ENCODE measurements around the gene SPG11. TPM values are rescaled to one million over a fixed set of nuclear protein-coding genes. Genes with fewer than 3 reads are reported as not detected.

SPG11 gene
- total and polyA plus RNA-seq, 5 donors from 2014 or later = 21.6 to 71.5 (median 26.8) TPM

- H3K9me3 Mint-ChIP-seq = no peaks in the 10 kb centered on the region
- DNase-seq (no peak), ATAC-seq (ENCODE audit: low read depth in 2 of 2) (no peak)
- no peaks in the 10 kb centered on the region for H3K27me3 ChIP-seq (ENCODE audit: control insufficient read depth, insufficient read depth, low read length)
- H3K4me1 ChIP-seq (ENCODE audit: control insufficient read depth, insufficient read depth, low read length, poor library complexity, severe bottlenecking) = no peaks in the 10 kb centered on the region
- no peak overlapping the region for H3K27ac ChIP-seq (ENCODE audit: insufficient read depth, low read length, poor library complexity, severe bottlenecking)
- H3K4me3 ChIP-seq (ENCODE audit: low read depth, low read length) = no peak overlapping the region
- peaks cover 4% of the 10 kb centered on the region for H3K36me3 Mint-ChIP-seq
- H3K4me3 Mint-ChIP-seq = peak overlapping the region in 1 of 4 donors; percentile 46
- H3K9me3 ChIP-seq (ENCODE audit: control insufficient read depth in 2 of 2, low read length in 2 of 2) = no peaks in the 10 kb centered on the region
- H3K27me3 Mint-ChIP-seq = no peaks in the 10 kb centered on the region
- peak overlapping the region in 2 of 3 donors; percentile 52 to 83 for H3K27ac Mint-ChIP-seq
- H3K36me3 ChIP-seq (ENCODE audit: control insufficient read depth, insufficient read depth, low read length) = peaks cover 25% of the 10 kb centered on the region
- H3K4me1 Mint-ChIP-seq = peaks cover 8 to 30% (median 24%) of the 10 kb centered on the region in 4 donors
Measured at GRCh38 chr15:44529864-44530604, 133.4 kb downstream of the SPG11 start.

DNA sequence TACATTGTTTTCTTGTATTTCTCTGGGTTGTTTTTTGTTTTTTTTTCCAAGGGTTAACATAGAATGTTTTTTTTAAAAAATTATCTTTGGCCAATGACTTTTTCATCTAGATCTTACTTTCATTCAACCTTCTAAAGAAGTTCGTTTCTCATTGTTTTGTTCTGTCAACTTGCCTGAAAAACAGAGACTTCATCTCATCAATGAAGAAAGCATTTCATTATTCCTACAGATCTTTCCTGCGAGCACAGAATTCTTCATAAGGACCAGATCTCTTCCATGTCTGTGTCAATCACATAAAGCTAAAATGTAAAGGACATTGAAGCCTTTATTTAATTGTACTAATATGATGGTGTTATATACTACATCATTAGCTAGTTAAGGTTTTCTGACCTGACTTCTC, 136.2 kb downstream of the SPG11 start:
- Mint-ChIP-seq H3K36me3 (peaks cover 12% of the 10 kb centered on the region), H3K27me3 (no peaks in the 10 kb centered on the region), H3K4me3 (no peak overlapping the region), H3K4me1 (peaks cover 5 to 16% (median 11%) of the 10 kb centered on the region in 4 donors), H3K9me3 (no peaks in the 10 kb centered on the region), H3K27ac (peak overlapping the region in 1 of 3 donors; percentile 90)
- Histone ChIP-seq H3K4me3 (ENCODE audit: low read depth, low read length) (no peak overlapping the region), H3K27me3 (ENCODE audit: control insufficient read depth, insufficient read depth, low read length) (no peaks in the 10 kb centered on the region), H3K4me1 (ENCODE audit: control insufficient read depth, insufficient read depth, low read length, poor library complexity, severe bottlenecking) (no peaks in the 10 kb centered on the region), H3K27ac (ENCODE audit: insufficient read depth, low read length, poor library complexity, severe bottlenecking) (no peak overlapping the region), H3K9me3 (ENCODE audit: control insufficient read depth in 2 of 2, low read length in 2 of 2) (no peaks in the 10 kb centered on the region), H3K36me3 (ENCODE audit: control insufficient read depth, insufficient read depth, low read length) (peaks cover 45% of the 10 kb centered on the region)
- DNase-seq = no peak
- ATAC-seq (ENCODE audit: low read depth in 2 of 2) = no peak

GRCh38 chr15:44525018-44525417, 138.4 kb downstream of the SPG11 start:
- no peak overlapping the region for H3K4me3 Mint-ChIP-seq
- no peaks in the 10 kb centered on the region for H3K9me3 Mint-ChIP-seq
- no peaks in the 10 kb centered on the region for H3K4me1 ChIP-seq (ENCODE audit: control insufficient read depth, insufficient read depth, low read length, poor library complexity, severe bottlenecking)
- ATAC-seq (ENCODE audit: low read depth in 2 of 2) = no peak
- peaks cover 0 to 11% (median 5%) of the 10 kb centered on the region in 4 donors for H3K4me1 Mint-ChIP-seq
- H3K36me3 Mint-ChIP-seq = peaks cover 7% of the 10 kb centered on the region
- no peak overlapping the region for H3K4me3 ChIP-seq (ENCODE audit: low read depth, low read length)
- DNase-seq = no peak
- H3K36me3 ChIP-seq (ENCODE audit: control insufficient read depth, insufficient read depth, low read length) = peaks cover 56% of the 10 kb centered on the region
- no peaks in the 10 kb centered on the region for H3K27me3 Mint-ChIP-seq
- no peak overlapping the region for H3K27ac Mint-ChIP-seq
- no peaks in the 10 kb centered on the region for H3K27me3 ChIP-seq (ENCODE audit: control insufficient read depth, insufficient read depth, low read length)
- no peaks in the 10 kb centered on the region for H3K9me3 ChIP-seq (ENCODE audit: control insufficient read depth in 2 of 2, low read length in 2 of 2)
- no peak overlapping the region for H3K27ac ChIP-seq (ENCODE audit: insufficient read depth, low read length, poor library complexity, severe bottlenecking)

DNA sequence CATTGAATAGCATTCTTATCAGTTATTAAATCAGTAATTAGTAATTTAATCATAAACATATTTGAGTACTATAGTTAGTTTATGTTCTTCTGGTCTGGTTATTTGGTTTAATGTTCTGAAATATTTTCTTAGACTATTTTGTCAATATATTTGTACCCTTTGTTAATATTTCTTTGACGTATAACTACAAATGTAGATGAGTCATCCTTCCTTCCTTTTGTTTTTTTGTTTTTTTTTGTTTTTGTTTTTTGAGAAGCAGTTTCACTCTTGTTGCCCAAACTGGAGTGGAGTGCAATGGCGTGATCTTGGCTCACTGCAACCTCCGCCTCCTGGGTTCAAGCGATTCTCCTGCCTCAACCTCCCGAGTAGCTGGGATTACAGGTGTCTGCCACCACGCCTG, 143.9 kb downstream of the SPG11 start:
- Histone ChIP-seq H3K36me3 (ENCODE audit: control insufficient read depth, insufficient read depth, low read length) (peaks cover 48% of the 10 kb centered on the region), H3K4me1 (ENCODE audit: control insufficient read depth, insufficient read depth, low read length, poor library complexity, severe bottlenecking) (no peaks in the 10 kb centered on the region), H3K4me3 (ENCODE audit: low read depth, low read length) (no peak overlapping the region), H3K27ac (ENCODE audit: insufficient read depth, low read length, poor library complexity, severe bottlenecking) (no peak overlapping the region), H3K27me3 (ENCODE audit: control insufficient read depth, insufficient read depth, low read length) (no peaks in the 10 kb centered on the region), H3K9me3 (ENCODE audit: control insufficient read depth in 2 of 2, low read length in 2 of 2) (no peaks in the 10 kb centered on the region)
- no peak for ATAC-seq (ENCODE audit: low read depth in 2 of 2)
- Mint-ChIP-seq H3K9me3 (no peaks in the 10 kb centered on the region), H3K4me1 (peaks cover 0 to 5% (median 4%) of the 10 kb centered on the region in 4 donors), H3K36me3 (peaks cover 23% of the 10 kb centered on the region), H3K27me3 (no peaks in the 10 kb centered on the region), H3K4me3 (peak overlapping the region in 1 of 4 donors; percentile 19), H3K27ac (peak overlapping the region in 1 of 3 donors; percentile 23)
- no peak for DNase-seq

DNA sequence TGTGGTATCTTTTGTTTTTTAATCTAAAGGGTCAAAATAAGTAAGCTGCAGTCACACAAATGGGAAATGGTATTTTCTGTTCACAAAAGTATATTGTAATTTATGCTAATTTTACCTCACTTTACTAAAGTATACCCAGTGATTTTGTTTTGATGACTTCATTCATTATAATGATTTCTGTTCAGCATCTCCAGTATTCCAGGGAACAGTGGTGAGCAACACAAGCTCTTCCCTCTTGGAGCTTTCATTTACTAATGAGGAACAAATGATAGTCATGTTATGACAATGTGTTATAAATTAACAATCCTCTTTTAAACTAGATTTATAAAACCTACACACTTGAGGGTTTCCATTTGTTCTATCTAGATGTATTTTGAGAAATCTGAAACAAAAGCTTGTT, 147.0 kb downstream of the SPG11 start:
- Histone ChIP-seq H3K27me3 (ENCODE audit: control insufficient read depth, insufficient read depth, low read length) (no peaks in the 10 kb centered on the region), H3K36me3 (ENCODE audit: control insufficient read depth, insufficient read depth, low read length) (peaks cover 31% of the 10 kb centered on the region), H3K27ac (ENCODE audit: insufficient read depth, low read length, poor library complexity, severe bottlenecking) (no peak overlapping the region), H3K4me3 (ENCODE audit: low read depth, low read length) (no peak overlapping the region), H3K9me3 (ENCODE audit: control insufficient read depth in 2 of 2, low read length in 2 of 2) (no peaks in the 10 kb centered on the region), H3K4me1 (ENCODE audit: control insufficient read depth, insufficient read depth, low read length, poor library complexity, severe bottlenecking) (no peaks in the 10 kb centered on the region)
- no peaks in the 10 kb centered on the region for H3K27me3 Mint-ChIP-seq
- no peak overlapping the region for H3K27ac Mint-ChIP-seq
- peaks cover 16% of the 10 kb centered on the region for H3K36me3 Mint-ChIP-seq
- H3K9me3 Mint-ChIP-seq = no peaks in the 10 kb centered on the region
- H3K4me1 Mint-ChIP-seq = peaks cover 0 to 5% (median 4%) of the 10 kb centered on the region in 4 donors
- DNase-seq (no peak), ATAC-seq (ENCODE audit: low read depth in 2 of 2) (no peak)
- H3K4me3 Mint-ChIP-seq = no peak overlapping the region

Other genes starting within 250 kb of the SPG11 start
- 81.8 TPM for gene CTDSPL2, start 236.0 kb downstream of the SPG11 start, total RNA-seq
- gene CTDSPL2, start 236.0 kb downstream of the SPG11 start, polyA plus RNA-seq = 10 to 100 TPM; 41.3 to 54.6 (median 44.3) TPM
- 80.4 TPM for gene EIF3J, start 126.5 kb downstream of the SPG11 start, total RNA-seq
- 10 to 100 TPM; 18.2 to 29.0 (median 22.0) TPM for gene EIF3J, start 126.5 kb downstream of the SPG11 start, polyA plus RNA-seq
- gene PATL2, start 47.7 kb upstream of the SPG11 start, total RNA-seq = 44.1 TPM
- gene PATL2, start 47.7 kb upstream of the SPG11 start, polyA plus RNA-seq = 10 to 100 TPM in 2 of 4 donors, 1 to 10 TPM in 2; 7.8 to 20.6 (median 12.8) TPM
- 7,793 TPM for gene B2M, start 47.9 kb upstream of the SPG11 start, total RNA-seq
- over 10,000 TPM; 37,989 to 53,417 (median 43,977) TPM for gene B2M, start 47.9 kb upstream of the SPG11 start, polyA plus RNA-seq
- 50.5 TPM for gene TRIM69, start 72.9 kb upstream of the SPG11 start, total RNA-seq
- gene TRIM69, start 72.9 kb upstream of the SPG11 start, polyA plus RNA-seq = 10 to 100 TPM; 38.1 to 61.5 (median 55.7) TPM